PC-3 (cell line): ENCODE data around the gene MTA1.

Source experiments
- CTCF ChIP-seq: fragments of 300-600 bp; sonication (generic); conservative IDR thresholded peaks from 2 replicates; pipeline ENCODE4 v1.5.1; 2017; ENCODE audit warnings: antibody characterized with exemption, low read depth, mild to moderate bottlenecking, low read length
- EZH2 ChIP-seq: fragments of 300-600 bp; sonication (generic); IDR thresholded peaks from one replicate; pipeline ENCODE4 v1.6.1; 2017; ENCODE audit warnings: antibody characterized with exemption, mild to moderate bottlenecking, low read length; ENCODE audit not compliant: unreplicated experiment
- EZH2phosphoT487 ChIP-seq: fragments of 300-600 bp; sonication (generic); IDR thresholded peaks from 2 replicates; pipeline ENCODE4 v1.6.1; 2018; ENCODE audit warnings: mild to moderate bottlenecking, antibody characterized with exemption, low read length, borderline replicate concordance

- TF ChIP-seq CTCF (no peak), EZH2 (no peak), EZH2phosphoT487 (no peak)
Measured at GRCh38 chr14:105495101-105495989, 75.7 kb downstream of the MTA1 start.
